Stimulated activated CD8-positive, alpha-beta memory T cell treated with anti-CD3 and anti-CD28 coated beads, Interleukin-4, amount 100 ng/mL, for 48 hours (primary cell): ENCODE measurements around the gene ADSS2.
"Not testable (repeated sequence)": the region's sequence is repeated elsewhere in the genome, so short reads cannot be mapped to it uniquely, and the experiment has no call there.

Experiments used
- DNase-seq: peaks from one replicate; pipeline ENCODE4 v3.0.0-alpha.2; 2020

The ADSS2 gene

DNA sequence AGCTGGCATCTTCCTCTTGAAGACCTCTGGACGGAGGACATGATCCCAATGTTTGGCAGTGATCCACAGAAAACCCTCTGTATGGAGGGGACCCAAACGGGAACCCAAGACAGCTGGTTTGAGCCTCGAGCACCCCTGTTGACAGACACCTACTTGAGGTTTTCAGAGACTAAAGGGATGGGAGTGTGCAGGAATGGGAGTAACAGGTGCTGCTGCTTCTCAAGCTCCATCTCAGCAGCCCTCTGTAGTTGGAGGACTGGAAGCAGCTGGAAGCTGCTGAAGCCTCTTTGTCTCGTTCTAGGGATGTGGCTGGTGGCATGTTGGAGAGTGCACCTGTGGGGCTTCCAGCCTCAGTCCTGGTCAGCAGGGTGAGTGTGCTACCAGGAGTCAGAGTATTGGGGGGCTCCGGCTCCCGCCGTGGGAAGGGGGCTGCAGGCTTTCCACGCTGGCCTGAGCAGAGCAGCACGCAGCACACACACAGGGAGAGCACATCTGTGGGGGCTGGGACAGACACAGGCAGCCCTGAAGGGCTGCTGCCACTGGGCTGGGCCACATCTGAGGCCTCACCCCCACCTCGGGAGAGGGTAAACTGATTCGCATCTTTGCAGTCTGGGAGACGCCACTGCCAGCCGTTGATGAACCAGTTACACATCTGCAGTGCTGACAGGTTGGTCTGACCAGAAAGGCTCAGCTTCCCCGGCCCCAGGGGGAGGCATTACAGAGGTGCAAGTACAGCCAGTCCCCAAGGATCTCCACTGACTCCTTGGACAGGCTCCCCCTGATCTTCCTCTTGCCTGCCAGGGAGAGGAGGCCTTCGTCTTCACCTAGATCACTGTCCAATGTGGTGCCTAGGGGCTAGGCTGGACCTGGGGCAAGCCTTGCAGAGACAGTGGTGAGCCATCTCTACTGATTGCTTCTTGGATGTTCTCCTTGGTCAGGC lies 56.6 kb downstream of the ADSS2 start:
- no peak for DNase-seq

GRCh38 chr1:244394346-244394745 lies 57.4 kb downstream of the ADSS2 start:
- DNase-seq, result no peak

DNA sequence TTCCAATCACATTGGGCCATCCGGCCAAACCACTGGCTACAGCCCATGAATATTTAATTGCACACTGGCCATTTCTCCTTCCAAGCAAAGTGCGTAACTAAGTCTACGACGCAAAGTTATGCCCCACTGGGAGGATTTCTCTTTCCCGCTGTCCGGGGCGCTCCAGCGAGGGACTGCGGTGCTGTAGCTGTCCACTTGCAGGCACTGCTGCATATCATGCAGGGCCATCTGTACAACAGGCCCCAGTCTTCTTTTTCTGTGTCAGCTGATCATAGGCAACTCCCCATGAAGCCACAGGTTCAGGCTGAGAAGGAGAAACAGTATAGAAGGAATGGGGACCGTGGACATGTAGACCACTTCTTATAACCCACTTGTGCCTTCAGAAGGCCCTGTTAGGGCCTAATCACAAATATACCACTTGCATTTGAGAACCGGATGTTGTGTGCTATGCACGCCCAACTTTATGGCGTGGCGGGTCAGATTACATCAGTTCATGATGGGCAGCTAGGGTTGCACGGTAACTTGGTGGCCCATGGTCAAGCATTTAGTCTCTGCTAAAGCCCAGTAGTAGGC lies 58.0 kb downstream of the ADSS2 start:
- no peak for DNase-seq

GRCh38 chr1:244391761-244392160 lies 59.9 kb downstream of the ADSS2 start:
- no peak for DNase-seq

DNA sequence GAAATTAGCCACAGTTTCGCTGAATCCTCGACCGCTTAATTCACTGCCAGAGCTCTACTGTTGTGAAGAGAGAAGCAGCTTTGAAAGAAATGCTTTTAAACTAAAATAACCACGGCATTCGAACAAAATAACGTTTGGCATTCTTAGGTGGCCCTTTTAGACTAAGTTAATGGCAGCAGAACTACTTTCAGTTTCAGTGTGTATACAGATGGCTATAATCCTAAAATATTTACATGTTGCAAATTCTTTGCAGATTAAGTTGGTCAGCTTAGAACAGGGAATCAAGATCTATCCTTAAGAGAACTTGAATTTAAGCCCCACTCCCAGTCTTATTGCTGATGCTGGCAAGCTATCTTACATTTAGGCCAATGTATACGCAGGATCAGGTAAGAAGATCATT lies 62.7 kb downstream of the ADSS2 start:
- no peak for DNase-seq

DNA sequence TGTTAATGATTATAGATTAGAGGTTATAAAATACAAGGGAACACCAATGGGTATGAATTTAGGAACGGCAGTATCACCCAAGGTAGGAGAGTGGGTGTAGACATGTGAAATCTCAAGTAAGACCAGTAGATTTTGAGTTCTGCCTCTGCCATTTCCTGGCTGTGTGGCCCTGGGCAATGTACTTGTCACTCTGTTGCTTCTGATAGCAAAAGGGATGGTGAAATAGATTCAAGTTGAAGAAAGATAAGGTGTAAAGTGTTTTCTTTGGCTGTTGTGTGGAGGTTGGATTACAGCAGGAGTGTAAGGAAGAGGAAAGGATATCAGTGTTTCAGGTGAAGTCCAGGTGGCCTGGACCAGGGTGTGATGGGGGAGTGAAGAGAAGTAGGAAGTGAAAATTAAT lies 64.3 kb downstream of the ADSS2 start:
- no peak for DNase-seq

DNA sequence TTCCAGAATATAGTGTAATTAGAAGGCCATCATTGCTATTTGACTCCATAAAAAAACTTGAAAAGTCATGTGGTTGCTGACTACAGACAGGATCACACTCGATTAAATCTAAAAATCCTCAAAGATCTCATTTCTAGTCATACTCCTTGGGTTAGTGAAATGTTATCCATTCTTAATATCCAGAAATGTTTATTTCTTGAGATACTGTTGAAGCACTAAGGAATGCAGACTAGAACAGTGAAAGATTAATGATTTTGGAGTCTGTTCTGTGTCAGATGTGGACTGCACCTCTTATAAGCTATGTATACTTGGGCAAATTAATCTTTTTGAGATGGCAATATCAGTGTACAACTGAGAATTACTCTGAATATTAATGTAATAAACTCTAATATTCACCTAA lies 65.1 kb downstream of the ADSS2 start:
- DNase-seq, result no peak

DNA sequence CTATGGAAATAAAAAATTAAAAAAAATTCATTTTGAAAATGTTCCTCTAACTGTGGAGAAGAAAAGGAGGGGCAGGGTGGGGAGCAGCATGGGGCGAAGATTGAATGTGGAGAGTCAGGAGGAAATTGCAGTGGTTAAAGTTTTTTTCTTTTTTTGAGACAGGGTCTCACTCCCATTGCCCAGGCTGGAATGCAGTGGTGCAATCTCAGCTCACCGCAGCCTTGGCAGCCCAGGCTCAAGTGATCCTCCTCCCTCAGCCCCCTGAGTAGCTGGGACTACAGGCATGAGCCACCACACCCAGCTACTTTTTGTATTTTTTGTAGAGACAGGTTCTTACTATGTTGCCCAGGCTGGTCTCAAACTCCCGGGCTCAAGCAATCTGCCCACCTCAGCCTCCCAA lies 67.6 kb downstream of the ADSS2 start:
- DNase-seq, result no peak

DNA sequence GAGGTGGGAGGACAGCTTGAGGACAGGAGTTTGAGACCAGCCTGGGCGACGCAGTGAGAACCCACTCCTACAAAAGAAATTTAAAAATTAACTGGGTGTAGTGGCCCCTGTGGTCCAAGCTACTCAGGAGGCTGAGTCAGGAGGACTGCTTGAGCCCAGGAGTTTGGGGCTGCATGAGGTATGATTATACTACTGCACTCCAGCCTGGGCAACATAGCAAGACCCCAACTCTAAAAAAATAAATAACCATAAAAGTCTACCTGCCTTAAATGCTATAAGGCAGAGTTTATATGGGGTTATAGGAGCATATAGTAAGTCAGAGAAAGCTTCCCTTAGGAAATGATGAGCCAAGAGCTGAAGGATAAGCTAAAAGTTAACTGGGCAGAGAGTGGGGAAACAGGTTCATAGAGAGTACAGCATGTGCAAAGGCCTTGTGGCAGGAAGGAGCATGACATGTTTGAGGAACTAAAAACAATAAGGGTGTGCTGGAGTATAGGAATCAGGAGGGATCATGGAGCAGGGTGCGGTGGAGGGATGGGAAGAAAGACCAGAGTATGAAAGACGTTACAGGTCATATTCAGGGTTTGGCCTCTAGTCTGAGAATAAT lies 68.3 kb downstream of the ADSS2 start:
- DNase-seq, result no peak

DNA sequence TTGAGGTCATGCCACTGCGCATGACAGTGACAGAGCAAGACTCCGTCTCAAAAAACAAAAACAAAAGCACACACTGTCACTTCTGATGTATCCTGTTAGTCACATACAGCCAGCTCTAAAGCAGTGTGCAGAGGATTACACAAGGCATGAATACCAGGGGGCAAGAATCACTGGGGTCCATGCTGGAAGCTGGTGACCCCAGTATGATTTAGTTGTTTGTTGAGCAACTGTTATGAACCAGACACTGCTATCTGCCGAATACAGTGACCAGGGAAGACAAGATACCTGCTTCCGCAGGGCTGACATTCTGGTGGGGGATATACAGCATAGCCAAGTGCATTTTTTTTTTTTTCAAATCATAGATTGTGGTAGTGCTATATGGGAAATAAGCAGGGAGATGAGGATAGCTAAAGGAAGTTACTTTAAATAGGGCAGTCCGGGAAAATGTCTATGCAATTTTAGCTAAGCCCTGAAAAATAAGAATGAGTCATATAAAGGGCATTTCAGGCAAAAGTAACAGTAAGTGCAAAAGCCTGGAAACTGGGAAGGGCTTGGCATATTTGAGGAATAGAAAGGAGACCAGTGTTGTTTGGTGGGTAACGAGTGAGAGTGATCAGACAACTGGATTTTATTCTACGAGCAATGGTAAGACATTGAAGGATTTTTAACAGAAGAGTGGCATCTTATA lies 69.7 kb downstream of the ADSS2 start:
- no peak for DNase-seq

- DNase-seq, result no peak
Observed at GRCh38 chr1:244376126-244376525, 75.6 kb downstream of the ADSS2 start.

DNA sequence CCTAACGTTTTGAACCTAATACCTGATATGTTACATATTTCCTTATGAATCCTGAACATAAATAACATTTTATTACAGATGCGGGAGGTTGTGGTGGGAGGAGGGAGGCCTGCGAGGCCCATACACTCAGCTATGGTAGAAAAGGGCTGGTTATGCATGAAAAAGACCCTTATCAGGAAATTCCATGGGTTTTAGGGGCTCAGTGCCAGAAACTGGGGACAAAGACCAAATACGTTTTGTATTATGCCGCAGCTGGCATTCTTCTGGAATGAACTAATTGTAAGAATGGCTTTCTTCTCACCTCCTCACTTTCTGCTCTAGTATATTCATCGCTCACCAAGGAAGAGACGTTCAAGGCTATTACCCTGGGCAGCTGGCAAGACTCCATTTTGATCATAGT lies 76.7 kb downstream of the ADSS2 start:
- no peak for DNase-seq

GRCh38 chr1:244374484-244374883 lies 77.2 kb downstream of the ADSS2 start:
- not testable (repeated sequence) for DNase-seq

GRCh38 chr1:244371242-244372141 lies 80.2 kb downstream of the ADSS2 start:
- DNase-seq, result no peak

DNA sequence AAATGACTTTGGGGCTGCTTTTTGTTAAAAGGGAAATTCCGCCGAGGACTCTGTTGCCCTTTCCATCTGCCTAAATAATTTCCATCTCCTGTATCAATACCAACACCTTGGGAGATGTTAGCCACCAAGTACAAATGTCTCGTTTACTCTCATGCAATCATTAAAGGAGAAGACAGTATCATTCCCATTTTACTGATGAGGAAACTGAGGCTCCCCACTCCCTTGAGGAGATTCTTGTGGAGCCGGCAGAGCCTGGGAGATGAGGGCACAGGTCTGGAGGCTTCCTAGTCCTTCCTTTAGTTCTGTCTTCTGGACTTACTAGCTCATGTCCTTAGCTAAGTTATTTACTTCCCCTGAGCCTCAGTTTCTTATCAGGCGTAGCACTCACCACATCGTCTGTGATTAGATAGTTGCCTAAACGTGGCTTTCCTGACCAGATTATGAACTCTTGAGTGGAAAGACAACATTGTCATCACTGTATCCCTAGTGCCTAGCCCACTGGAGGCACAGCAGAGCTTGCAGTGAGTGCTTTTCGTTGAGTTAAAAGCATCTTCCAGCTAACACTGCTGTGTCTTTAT lies 81.6 kb downstream of the ADSS2 start:
- no peak for DNase-seq

GRCh38 chr1:244369256-244370057 lies 82.3 kb downstream of the ADSS2 start:
- DNase-seq, result no peak

GRCh38 chr1:244368279-244368678 lies 83.4 kb downstream of the ADSS2 start:
- no peak for DNase-seq

DNA sequence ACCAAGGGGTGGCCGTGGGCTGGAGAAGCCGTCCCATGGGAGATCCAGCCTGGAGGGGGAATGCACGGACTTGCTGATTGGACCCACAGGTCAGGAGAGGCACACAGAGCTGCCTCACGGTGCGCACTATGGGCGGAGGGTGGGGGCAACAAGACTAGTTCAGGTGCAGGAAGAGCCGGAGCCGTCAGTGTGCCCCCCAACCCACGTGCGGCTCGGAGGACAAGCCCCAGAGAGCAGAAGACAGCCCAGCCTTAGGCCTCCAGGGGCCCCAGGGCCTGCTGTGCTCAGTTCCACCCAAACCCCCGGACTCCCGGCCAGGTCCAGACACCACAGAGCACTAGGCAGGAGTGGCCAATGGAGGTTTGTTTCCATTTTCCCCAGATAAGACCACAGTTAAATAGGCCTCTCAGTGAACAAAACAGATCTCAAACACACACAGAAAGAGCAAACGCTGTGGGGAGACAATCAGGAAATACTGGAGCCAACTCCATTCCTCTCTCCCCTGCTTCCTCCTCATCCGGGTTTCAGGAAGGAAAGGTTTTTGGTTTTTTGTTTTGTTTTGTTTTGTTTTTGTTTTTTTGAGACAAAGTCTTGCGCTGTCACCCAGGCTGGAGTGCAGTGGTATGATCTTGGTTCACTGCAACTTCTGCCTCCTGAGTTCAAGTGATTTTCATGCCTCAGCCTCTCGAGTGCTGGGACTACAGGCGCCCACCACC lies 84.2 kb downstream of the ADSS2 start:
- no peak for DNase-seq

DNA sequence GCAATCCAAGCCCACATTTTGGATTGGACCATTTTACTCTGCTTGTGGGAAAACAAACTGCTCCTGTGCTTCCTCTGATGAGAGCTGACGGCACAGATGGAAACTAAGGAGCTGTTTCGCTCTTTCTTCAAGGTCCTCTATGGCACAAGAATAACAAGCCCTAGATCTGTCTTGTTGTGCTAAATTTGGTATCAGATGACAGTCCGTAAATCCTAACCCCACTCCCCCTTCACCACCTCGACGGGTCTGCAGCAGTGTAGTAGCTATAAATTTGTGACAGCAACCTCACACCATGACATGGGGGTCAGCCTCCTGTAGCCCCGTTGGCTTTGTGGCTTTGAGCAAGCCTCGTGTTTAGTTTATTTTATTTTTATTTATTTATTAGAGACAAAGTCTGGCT lies 85.9 kb downstream of the ADSS2 start:
- DNase-seq, result no peak

DNA sequence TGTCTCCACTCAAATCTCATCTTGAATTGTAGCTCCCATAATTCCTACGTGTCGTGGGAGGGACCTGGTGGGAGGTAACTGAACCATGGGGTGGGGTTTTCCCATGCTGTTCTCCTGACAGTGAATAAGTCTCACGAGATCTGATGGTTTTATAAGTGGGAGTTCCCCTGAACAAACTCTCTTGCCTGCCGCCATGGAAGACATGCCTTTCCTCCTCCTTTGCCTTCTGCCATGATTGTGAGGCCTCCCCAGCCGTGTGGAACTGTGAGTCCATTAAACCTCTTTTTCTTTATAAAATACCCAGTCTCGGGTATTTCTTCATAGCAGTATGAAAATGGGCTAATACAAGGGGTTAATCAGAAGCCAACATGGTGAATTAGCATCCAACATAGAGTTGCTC lies 86.4 kb downstream of the ADSS2 start:
- DNase-seq, result not testable (repeated sequence)
